Skeletal muscle cell (primary cell): ENCODE results near the gene ZNF154.
"Not testable (repeated sequence)": the region's sequence is repeated elsewhere in the genome, so short reads cannot be mapped to it uniquely, and the experiment has no call there.

Experiments used
- DNase-seq: peaks from one replicate; pipeline ENCODE4 v3.0.0-alpha.2; 2010; ENCODE audit warnings: low read depth
- H3K4me3 ChIP-seq: 2 replicates; pipeline ENCODE4 v1.5.1; 2011; ENCODE audit warnings: low read depth, mild to moderate bottlenecking, control low read depth, low read length, moderate library complexity

Gene ZNF154

GRCh38 chr19:57708641-57709361 lies at the start of gene ZNF154:
Gene ZNF154, minus strand, starts transcription at chr19:57709204. Its CDS starts 233 bp downstream, at chr19:57708971.
- DNase-seq: peak; percentile 2
- peak within 1 kb of the TSS; percentile 58 for H3K4me3 ChIP-seq

GRCh38 chr19:57757941-57758340 lies 48.9 kb upstream of the ZNF154 start:
- no peak for DNase-seq
- H3K4me3 ChIP-seq: no peak overlapping the region

GRCh38 chr19:57755031-57755430 lies 46.0 kb upstream of the ZNF154 start:
- no peak overlapping the region for H3K4me3 ChIP-seq
- no peak for DNase-seq

GRCh38 chr19:57754091-57754673 lies 45.2 kb upstream of the ZNF154 start:
- DNase-seq: no peak
- no peak overlapping the region for H3K4me3 ChIP-seq

GRCh38 chr19:57748029-57748428 lies 39.0 kb upstream of the ZNF154 start:
- H3K4me3 ChIP-seq: peak overlapping the region; percentile 81
- DNase-seq: no peak

GRCh38 chr19:57747472-57747807 lies 38.4 kb upstream of the ZNF154 start:
- no peak for DNase-seq
- H3K4me3 ChIP-seq: peak overlapping the region; percentile 81

- peak; percentile 60 for DNase-seq
- H3K4me3 ChIP-seq: peak within 1 kb of the TSS; percentile 81
Measured at GRCh38 chr19:57746580-57747471, 37.8 kb upstream of the ZNF154 start, which contains the start of gene ZNF776. Gene ZNF776, plus strand, starts transcription at chr19:57746815. Its CDS starts 244 bp downstream, at chr19:57747059.

- DNase-seq, H3K4me3 ChIP-seq: not testable (repeated sequence)
Measured at GRCh38 chr19:57738770-57739169, 29.8 kb upstream of the ZNF154 start.

- H3K4me3 ChIP-seq, DNase-seq: not testable (repeated sequence)
Measured at GRCh38 chr19:57738320-57738719, 29.3 kb upstream of the ZNF154 start.

GRCh38 chr19:57720878-57721277 lies 11.9 kb upstream of the ZNF154 start:
- no peak overlapping the region for H3K4me3 ChIP-seq
- DNase-seq: no peak

GRCh38 chr19:57719901-57720519 lies 11.0 kb upstream of the ZNF154 start:
- H3K4me3 ChIP-seq: no peak overlapping the region
- DNase-seq: no peak

- H3K4me3 ChIP-seq: no peak overlapping the region
- DNase-seq: no peak
Measured at GRCh38 chr19:57719424-57719823, 10.4 kb upstream of the ZNF154 start.

GRCh38 chr19:57712222-57712621 lies 3.2 kb upstream of the ZNF154 start:
- no peak overlapping the region for H3K4me3 ChIP-seq
- DNase-seq: no peak

- no peak for DNase-seq
- no peak overlapping the region for H3K4me3 ChIP-seq
Measured at GRCh38 chr19:57709616-57710015, 612 bp upstream of the ZNF154 start.

GRCh38 chr19:57706346-57706745 lies 2.7 kb downstream of the ZNF154 start:
- no peak for DNase-seq
- no peak overlapping the region for H3K4me3 ChIP-seq

GRCh38 chr19:57701625-57702024 lies 7.4 kb downstream of the ZNF154 start:
- no peak overlapping the region for H3K4me3 ChIP-seq
- no peak for DNase-seq

GRCh38 chr19:57689750-57690149 lies 19.3 kb downstream of the ZNF154 start:
- H3K4me3 ChIP-seq: no peak overlapping the region

GRCh38 chr19:57688011-57688763 lies 20.8 kb downstream of the ZNF154 start:
- H3K4me3 ChIP-seq: no peak overlapping the region
- DNase-seq: no peak

More at GRCh38 chr19:57689750-57690149, 19.3 kb downstream of the ZNF154 start:
- DNase-seq: no peak

- no peak overlapping the region for H3K4me3 ChIP-seq
Measured at GRCh38 chr19:57687363-57688010, 21.5 kb downstream of the ZNF154 start.

More at GRCh38 chr19:57687363-57688010, 21.5 kb downstream of the ZNF154 start:
- DNase-seq: no peak
